Spleen (tissue), 11 donors: Measurements from ENCODE around the gene POMT1. TPM values are rescaled to one million over a fixed set of nuclear protein-coding genes. Genes with fewer than 3 reads are reported as not detected.

Source experiments
- DNase-seq: peaks from one replicate; pipeline ENCODE4 v3.0.0-alpha.2; 2020
- H3K27ac ChIP-seq, 8 donors: fragments of 200-600 bp; sonication (generic) in 7 of 8; 1 replicate in 4 of 8; 2 replicates in 4 of 8; pipeline versions ENCODE4 v1.5.0 to v1.8.0; 2016 to 2021; ENCODE audit warnings: inconsistent platforms in 4 of 8, mild to moderate bottlenecking in 4 of 8, moderate library complexity in 1 of 8
- H3K27me3 ChIP-seq, 7 donors: fragments of 200-600 bp; sonication (generic) in 6 of 7; replicated peaks in 1 of 7; 1 replicate in 4 of 7; 2 replicates in 3 of 7; pipeline versions ENCODE4 v1.5.0 to v1.8.0; 2016 to 2021; ENCODE audit warnings: inconsistent platforms in 3 of 7, mild to moderate bottlenecking in 1 of 7
- H3K36me3 ChIP-seq, 6 donors: fragments of 200-600 bp; sonication (generic) in 5 of 6; 1 replicate in 4 of 6; 2 replicates in 2 of 6; pipeline versions ENCODE4 v1.5.0 to v1.8.0; 2016 to 2021; ENCODE audit warnings: inconsistent platforms in 2 of 6
- H3K4me1 ChIP-seq, 6 donors: fragments of 200-600 bp; sonication (generic) in 5 of 6; 1 replicate in 3 of 6; 2 replicates in 3 of 6; pipeline versions ENCODE4 v1.5.0 to v1.8.0; 2016 to 2021; ENCODE audit warnings: inconsistent platforms in 3 of 6
- H3K4me3 ChIP-seq, 8 donors: fragments of 200-600 bp; sonication (generic) in 7 of 8; 1 replicate in 4 of 8; 2 replicates in 4 of 8; pipeline versions ENCODE4 v1.5.0 to v1.8.0; 2016 to 2021; ENCODE audit warnings: inconsistent platforms in 4 of 8, mild to moderate bottlenecking in 4 of 8, moderate library complexity in 2 of 8
- H3K9me3 ChIP-seq, 8 donors: fragments of 200-600 bp; sonication (generic) in 7 of 8; 1 replicate in 4 of 8; 2 replicates in 4 of 8; pipeline versions ENCODE4 v1.5.0 to v1.8.0; 2016 to 2021; ENCODE audit warnings: inconsistent platforms in 4 of 8
- POLR2A ChIP-seq, 3 donors: fragments of 450-650 bp; IDR thresholded peaks; one replicate each; pipeline ENCODE4 v1.5.1; 2017; ENCODE audit warnings: antibody characterized with exemption in 3 of 3, mild to moderate bottlenecking in 1 of 3
- POLR2AphosphoS5 ChIP-seq, 3 donors: sonication (generic); formaldehyde crosslinking; IDR thresholded peaks; one replicate each; pipeline ENCODE4 v1.5.1; 2017; ENCODE audit warnings: antibody characterized with exemption in 3 of 3
- WGBS, 5 donors: extraction: QIAGEN DNeasy Blood & Tissue Kit in 3 of 5; methylation state at CpG; one replicate each; pipeline versions ENCODE4 v1.1.5 to v1.1.7; 2013 to 2018; 5-methylcytosine and 5-hydroxymethylcytosine counted together
- intact Hi-C: fragments of 100-400 bp; cut with DNase I; formaldehyde crosslinking; loops from one replicate; pipeline ENCODE4 v1.15.0; 2023; ENCODE audit warnings: low total_unique reads
- polyA plus RNA-seq, 3 donors: library from polyadenylated mRNA; stranded (reverse); fragments of 200-250 nt; gene quantifications; one replicate each; pipeline ENCODE4 v1.2.1, GENCODE V29; 2013
- total RNA-seq, 7 donors: library from RNA; depleted of rRNA in 3 of 7; stranded (reverse); fragments of >200 nt in 3 of 7; fragmentation: NEBNext Ultra II Directional in 4 of 7; extraction: Animal tissue kit (Norgen Biotek cat#: 25700) in 4 of 7; gene quantifications; one replicate each; pipeline versions ENCODE4 v1.1.0 to v1.2.1, GENCODE V29; 2016 to 2021
- TF ChIP-seq, protein P1 (sequence below), 11 experiments: fragments of 200-600 bp in 7 of 11; fragments of 450-650 bp in 4 of 11; sonication (generic) in 4 of 11; IDR thresholded peaks in 8 of 11; conservative IDR thresholded peaks in 3 of 11; 1 replicate in 7 of 11; 2 replicates in 4 of 11; pipeline versions ENCODE4 v1.4.0 to v1.8.0; 2016 to 2021; ENCODE audit warnings: antibody characterized with exemption in 11 of 11, inconsistent platforms in 4 of 11, mild to moderate bottlenecking in 1 of 11
- donor health status: healthy with polysubstance abuse.
- donor health status: DM: no; HTN: no; CAD: no; lungs with moderate emphysema.
- donor health status: DM: no; HTN: no; CAD: no.
- donor health status: Bipolar disorder and iron deficiency.
- donor health status: healthy.
- donor health status: DM: no; HTN: no; CAD: no.
- donor health status: DM: yes; HTN: yes; CAD: no.

The POMT1 gene
- total and polyA plus RNA-seq, 10 donors: 20.4 to 66.5 (median 32.3) TPM

DNA sequence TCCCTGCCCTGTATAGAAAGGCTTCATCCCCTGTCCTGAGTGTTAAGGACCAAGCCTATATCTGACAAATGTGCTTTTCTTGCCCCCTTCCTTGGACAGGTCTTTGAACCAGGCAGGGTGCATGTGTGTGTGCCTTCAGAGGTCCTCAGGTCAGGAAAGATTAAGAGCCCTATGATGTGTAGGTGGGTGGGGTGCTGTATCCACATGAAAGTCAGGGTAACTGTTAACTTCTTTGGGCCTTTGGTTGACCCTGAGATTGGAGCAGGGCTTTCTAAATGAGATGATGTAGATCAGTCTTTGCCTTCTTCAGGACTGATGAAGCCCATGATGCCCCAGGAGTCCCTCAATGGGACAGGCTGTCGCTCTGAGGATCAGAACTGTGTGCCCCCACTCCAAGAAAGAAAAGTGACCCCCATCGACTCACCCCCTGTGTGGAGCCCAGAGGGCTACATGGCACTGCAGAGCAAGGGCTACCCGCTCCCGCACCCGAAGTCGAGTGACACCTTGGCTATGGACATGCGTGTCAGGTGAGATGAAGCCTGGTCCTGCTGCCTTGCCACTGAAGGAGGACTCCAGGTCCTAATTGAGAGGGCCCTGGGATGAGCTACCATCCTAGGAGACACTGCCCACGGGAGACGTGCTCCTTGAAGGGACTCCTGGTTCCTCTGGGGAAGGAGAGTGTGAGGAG, 29.4 kb upstream of the POMT1 start:
- TF ChIP-seq, protein P1, sequence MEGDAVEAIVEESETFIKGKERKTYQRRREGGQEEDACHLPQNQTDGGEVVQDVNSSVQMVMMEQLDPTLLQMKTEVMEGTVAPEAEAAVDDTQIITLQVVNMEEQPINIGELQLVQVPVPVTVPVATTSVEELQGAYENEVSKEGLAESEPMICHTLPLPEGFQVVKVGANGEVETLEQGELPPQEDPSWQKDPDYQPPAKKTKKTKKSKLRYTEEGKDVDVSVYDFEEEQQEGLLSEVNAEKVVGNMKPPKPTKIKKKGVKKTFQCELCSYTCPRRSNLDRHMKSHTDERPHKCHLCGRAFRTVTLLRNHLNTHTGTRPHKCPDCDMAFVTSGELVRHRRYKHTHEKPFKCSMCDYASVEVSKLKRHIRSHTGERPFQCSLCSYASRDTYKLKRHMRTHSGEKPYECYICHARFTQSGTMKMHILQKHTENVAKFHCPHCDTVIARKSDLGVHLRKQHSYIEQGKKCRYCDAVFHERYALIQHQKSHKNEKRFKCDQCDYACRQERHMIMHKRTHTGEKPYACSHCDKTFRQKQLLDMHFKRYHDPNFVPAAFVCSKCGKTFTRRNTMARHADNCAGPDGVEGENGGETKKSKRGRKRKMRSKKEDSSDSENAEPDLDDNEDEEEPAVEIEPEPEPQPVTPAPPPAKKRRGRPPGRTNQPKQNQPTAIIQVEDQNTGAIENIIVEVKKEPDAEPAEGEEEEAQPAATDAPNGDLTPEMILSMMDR (IDR thresholded peaks at IDR 0.05 in 8 of 11, conservative IDR thresholded peaks at IDR 0.05 in 3 of 11): no peak
- TF ChIP-seq POLR2A (IDR thresholded peaks at IDR 0.05) (no peak), POLR2AphosphoS5 (IDR thresholded peaks at IDR 0.05) (peak in 1 of 3 donors; percentile 6)
- peaks cover 2 to 100% (median 100%) of the 10 kb centered on the region in 6 donors for H3K36me3 ChIP-seq
- H3K4me3 ChIP-seq: no peak overlapping the region
- H3K27me3 ChIP-seq: no peaks in the 10 kb centered on the region
- intact Hi-C loops: no loop called here
- H3K9me3 ChIP-seq: peaks cover 0 to 3% (median 0%) of the 10 kb centered on the region in 8 donors
- peak; percentile 37 for DNase-seq
- 95 to 100% (median 96%) methylated on average over 9 of the region's 9 CpGs for WGBS, 5 donors
- no peak overlapping the region for H3K27ac ChIP-seq
- H3K4me1 ChIP-seq: no peaks in the 10 kb centered on the region

DNA sequence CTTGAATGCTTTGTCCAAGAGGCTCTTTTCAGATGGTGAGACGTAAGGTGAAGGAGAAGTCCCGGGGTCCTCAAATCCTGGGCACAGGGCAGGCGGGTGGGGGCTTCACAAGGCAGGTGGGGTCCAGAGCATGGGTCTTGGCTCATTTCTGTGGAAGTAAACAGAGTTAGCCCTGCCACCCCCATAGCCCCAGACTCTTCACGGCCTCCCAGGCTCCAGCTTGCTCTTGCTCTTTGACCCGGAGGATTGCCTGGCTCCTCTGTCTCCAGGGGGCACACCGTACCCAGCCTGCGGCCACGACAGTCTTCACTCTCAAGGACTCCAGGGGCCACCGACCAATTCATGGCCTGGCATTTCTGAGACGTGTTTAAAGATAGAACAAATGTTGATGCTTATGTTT, 28.8 kb upstream of the POMT1 start:
- H3K4me3 ChIP-seq: no peak overlapping the region
- DNase-seq: peak; percentile 43
- peaks cover 2 to 100% (median 99%) of the 10 kb centered on the region in 6 donors for H3K36me3 ChIP-seq
- TF ChIP-seq, protein P1 (IDR thresholded peaks at IDR 0.05 in 8 of 11, conservative IDR thresholded peaks at IDR 0.05 in 3 of 11): no peak
- peak in 2 of 3 donors; percentile 21 to 43 for TF ChIP-seq POLR2AphosphoS5 (IDR thresholded peaks at IDR 0.05)
- WGBS, 5 donors: 84 to 92% (median 91%) methylated on average over 10 of the region's 10 CpGs
- H3K9me3 ChIP-seq: peaks cover 0 to 3% (median 0%) of the 10 kb centered on the region in 8 donors
- H3K27me3 ChIP-seq: no peaks in the 10 kb centered on the region
- no peaks in the 10 kb centered on the region for H3K4me1 ChIP-seq
- no peak overlapping the region for H3K27ac ChIP-seq
- intact Hi-C loops: no loop called here

DNA sequence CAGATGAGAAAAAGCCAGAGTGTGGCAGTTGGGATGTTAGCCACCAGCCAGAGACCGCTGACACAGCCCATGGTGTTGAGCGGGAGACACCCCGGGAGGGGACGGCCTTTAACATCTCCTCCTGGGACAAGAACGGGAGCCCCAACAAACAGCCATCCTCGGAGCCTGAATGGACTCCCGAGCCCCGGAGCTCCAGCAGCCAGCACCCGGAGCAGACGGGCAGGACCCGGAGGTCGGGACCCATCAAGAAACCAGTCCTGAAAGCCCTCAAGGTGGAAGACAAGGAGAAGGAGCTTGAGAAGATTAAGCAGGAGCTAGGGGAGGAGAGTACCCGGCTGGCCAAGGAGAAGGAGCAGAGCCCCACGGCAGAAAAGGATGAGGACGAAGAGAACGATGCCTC, 28.0 kb upstream of the POMT1 start:
- H3K36me3 ChIP-seq: peaks cover 2 to 100% (median 99%) of the 10 kb centered on the region in 6 donors
- TF ChIP-seq POLR2AphosphoS5 (IDR thresholded peaks at IDR 0.05) (peak in 1 of 3 donors; percentile 6), POLR2A (IDR thresholded peaks at IDR 0.05) (no peak)
- TF ChIP-seq, protein P1 (IDR thresholded peaks at IDR 0.05 in 8 of 11, conservative IDR thresholded peaks at IDR 0.05 in 3 of 11): no peak
- intact Hi-C loops: no loop called here
- 89 to 98% (median 92%) methylated on average over 16 of the region's 16 CpGs for WGBS, 5 donors
- no peak overlapping the region for H3K27ac ChIP-seq
- no peak overlapping the region for H3K4me3 ChIP-seq
- H3K27me3 ChIP-seq: no peaks in the 10 kb centered on the region
- peak; percentile 64 for DNase-seq
- H3K9me3 ChIP-seq: peaks cover 0 to 3% (median 0%) of the 10 kb centered on the region in 8 donors
- H3K4me1 ChIP-seq: no peaks in the 10 kb centered on the region

DNA sequence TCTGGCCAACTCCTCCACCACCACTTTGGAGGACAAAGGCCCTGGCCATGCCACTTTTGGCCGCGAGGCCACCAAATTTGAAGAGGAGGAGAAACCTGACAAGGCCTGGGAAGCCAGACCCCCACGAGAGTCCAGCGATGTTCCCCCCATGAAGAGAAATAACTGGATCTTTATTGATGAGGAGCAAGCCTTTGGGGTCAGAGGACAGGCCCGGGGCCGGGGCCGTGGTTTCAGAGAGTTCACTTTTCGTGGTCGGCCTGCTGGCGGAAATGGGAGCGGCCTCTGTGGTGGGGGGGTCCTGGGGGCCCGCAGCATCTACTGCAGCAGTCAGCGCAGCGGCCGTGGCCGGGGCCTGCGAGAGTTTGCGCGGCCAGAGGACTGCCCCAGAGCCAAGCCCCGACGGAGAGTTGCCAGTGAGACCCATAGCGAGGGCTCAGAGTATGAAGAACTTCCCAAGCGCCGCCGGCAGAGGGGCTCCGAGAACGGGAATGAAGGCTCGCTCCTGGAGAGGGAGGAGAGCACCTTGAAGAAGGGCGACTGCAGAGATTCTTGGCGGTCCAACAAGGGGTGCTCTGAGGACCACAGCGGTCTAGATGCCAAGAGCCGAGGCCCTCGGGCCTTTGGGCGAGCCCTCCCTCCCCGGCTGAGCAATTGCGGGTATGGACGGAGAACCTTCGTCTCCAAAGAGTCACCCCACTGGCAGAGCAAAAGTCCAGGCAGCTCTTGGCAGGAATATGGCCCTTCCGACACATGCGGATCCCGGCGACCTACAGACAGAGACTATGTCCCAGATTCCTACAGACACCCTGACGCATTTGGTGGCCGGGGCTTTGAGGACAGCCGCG, 27.4 kb upstream of the POMT1 start:
- peaks cover 0 to 3% (median 0%) of the 10 kb centered on the region in 8 donors for H3K9me3 ChIP-seq
- H3K27me3 ChIP-seq: no peaks in the 10 kb centered on the region
- no peak overlapping the region for H3K4me3 ChIP-seq
- 91 to 94% (median 91%) methylated on average over 29 to 46 of the region's 46 CpGs for WGBS, 5 donors
- no peak overlapping the region for H3K27ac ChIP-seq
- H3K36me3 ChIP-seq: peaks cover 2 to 100% (median 99%) of the 10 kb centered on the region in 6 donors
- intact Hi-C loops: no loop called here
- H3K4me1 ChIP-seq: no peaks in the 10 kb centered on the region
- DNase-seq: peak; percentile 44
- TF ChIP-seq, protein P1 (IDR thresholded peaks at IDR 0.05 in 8 of 11, conservative IDR thresholded peaks at IDR 0.05 in 3 of 11): no peak
- TF ChIP-seq POLR2AphosphoS5 (IDR thresholded peaks at IDR 0.05) (peak in 1 of 3 donors; percentile 39), POLR2A (IDR thresholded peaks at IDR 0.05) (no peak)
